Activated naive CD8-positive, alpha-beta T cell treated with anti-CD3 and anti-CD28 coated beads, Interleukin-2, amount 50 U/mL, for 24 hours (primary cell): ENCODE measurements around the gene RAP1GAP2.

Source experiments
- ATAC-seq: fragments of 150-1000 bp; cut with Tn5 transposase; one replicate; pipeline ENCODE4 v1.10.0; 2021
- DNase-seq: peaks from one replicate; pipeline ENCODE4 v3.0.0; 2021
- H3K27ac Mint-ChIP-seq: one replicate; pipeline ENCODE4 v1.8.0; 2021; ENCODE audit warnings: mild to moderate bottlenecking, mixed read lengths
- H3K27me3 Mint-ChIP-seq: one replicate; pipeline ENCODE4 v1.8.0; 2021; ENCODE audit warnings: mixed read lengths
- H3K36me3 Mint-ChIP-seq: one replicate; pipeline ENCODE4 v1.8.0; 2021; ENCODE audit warnings: low read depth, mixed read lengths
- H3K4me1 Mint-ChIP-seq: one replicate; pipeline ENCODE4 v1.8.0; 2021; ENCODE audit warnings: mixed read lengths
- H3K4me3 Mint-ChIP-seq: one replicate; pipeline ENCODE4 v1.8.0; 2021; ENCODE audit warnings: mild to moderate bottlenecking, moderate library complexity, mixed read lengths
- H3K9me3 Mint-ChIP-seq: one replicate; pipeline ENCODE4 v1.8.0; 2021; ENCODE audit warnings: mixed read lengths

The RAP1GAP2 gene

GRCh38 chr17:2865228-2865627, 69.0 kb downstream of the RAP1GAP2 start:
- no peaks in the 10 kb centered on the region for H3K36me3 Mint-ChIP-seq
- no peaks in the 10 kb centered on the region for H3K9me3 Mint-ChIP-seq
- H3K27me3 Mint-ChIP-seq: no peaks in the 10 kb centered on the region
- H3K27ac Mint-ChIP-seq: no peak overlapping the region
- DNase-seq (no peak), ATAC-seq (no peak)
- H3K4me3 Mint-ChIP-seq: no peak overlapping the region
- H3K4me1 Mint-ChIP-seq: no peaks in the 10 kb centered on the region

- Mint-ChIP-seq H3K9me3 (no peaks in the 10 kb centered on the region), H3K4me1 (no peaks in the 10 kb centered on the region), H3K27me3 (no peaks in the 10 kb centered on the region), H3K4me3 (no peak overlapping the region), H3K36me3 (no peaks in the 10 kb centered on the region), H3K27ac (no peak overlapping the region)
- no peak for DNase-seq
- no peak for ATAC-seq
Measured at GRCh38 chr17:2867441-2868424, 71.5 kb downstream of the RAP1GAP2 start.

GRCh38 chr17:2869604-2870003, 73.4 kb downstream of the RAP1GAP2 start:
- no peaks in the 10 kb centered on the region for H3K4me1 Mint-ChIP-seq

DNA sequence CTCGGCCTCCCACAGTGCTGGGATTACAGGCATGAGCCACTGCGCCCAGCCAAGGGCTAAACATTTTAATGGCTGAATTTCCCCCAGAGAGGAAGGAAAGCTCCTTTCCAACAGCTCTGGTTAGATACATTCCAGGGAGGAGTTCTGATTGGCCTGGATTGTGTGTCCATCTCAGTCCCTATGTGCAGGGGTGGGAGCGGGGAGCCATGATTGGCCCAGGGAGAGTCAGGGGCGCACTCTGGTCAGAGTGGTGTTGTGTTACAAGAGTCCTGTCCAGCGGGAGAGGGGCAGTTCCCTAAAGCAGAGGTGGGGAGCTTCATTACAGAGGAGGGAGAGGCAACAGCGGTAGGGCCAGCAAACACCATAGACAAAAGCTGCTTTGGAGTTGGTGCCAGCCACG, 75.0 kb downstream of the RAP1GAP2 start:
- no peak for ATAC-seq

More at GRCh38 chr17:2869604-2870003, 73.4 kb downstream of the RAP1GAP2 start:
- H3K36me3 Mint-ChIP-seq: no peaks in the 10 kb centered on the region
- H3K27ac Mint-ChIP-seq: no peak overlapping the region
- H3K27me3 Mint-ChIP-seq: no peaks in the 10 kb centered on the region
- ATAC-seq: no peak
- no peaks in the 10 kb centered on the region for H3K9me3 Mint-ChIP-seq
- DNase-seq: no peak
- no peak overlapping the region for H3K4me3 Mint-ChIP-seq

GRCh38 chr17:2871720-2872119, 75.5 kb downstream of the RAP1GAP2 start:
- DNase-seq (no peak), ATAC-seq (no peak)
- Mint-ChIP-seq H3K36me3 (no peaks in the 10 kb centered on the region), H3K27ac (no peak overlapping the region), H3K4me1 (no peaks in the 10 kb centered on the region), H3K9me3 (no peaks in the 10 kb centered on the region), H3K4me3 (no peak overlapping the region), H3K27me3 (no peaks in the 10 kb centered on the region)

More for the DNA sequence above, 75.0 kb downstream of the RAP1GAP2 start:
- no peak overlapping the region for H3K27ac Mint-ChIP-seq
- H3K36me3 Mint-ChIP-seq: no peaks in the 10 kb centered on the region
- H3K27me3 Mint-ChIP-seq: no peaks in the 10 kb centered on the region
- no peaks in the 10 kb centered on the region for H3K9me3 Mint-ChIP-seq
- H3K4me3 Mint-ChIP-seq: no peak overlapping the region
- no peaks in the 10 kb centered on the region for H3K4me1 Mint-ChIP-seq
- DNase-seq: no peak

- Mint-ChIP-seq H3K4me1 (no peaks in the 10 kb centered on the region), H3K27me3 (no peaks in the 10 kb centered on the region), H3K9me3 (no peaks in the 10 kb centered on the region), H3K4me3 (no peak overlapping the region), H3K36me3 (no peaks in the 10 kb centered on the region), H3K27ac (no peak overlapping the region)
- DNase-seq (no peak), ATAC-seq (no peak)
Measured at GRCh38 chr17:2872282-2872681, 76.0 kb downstream of the RAP1GAP2 start.

DNA sequence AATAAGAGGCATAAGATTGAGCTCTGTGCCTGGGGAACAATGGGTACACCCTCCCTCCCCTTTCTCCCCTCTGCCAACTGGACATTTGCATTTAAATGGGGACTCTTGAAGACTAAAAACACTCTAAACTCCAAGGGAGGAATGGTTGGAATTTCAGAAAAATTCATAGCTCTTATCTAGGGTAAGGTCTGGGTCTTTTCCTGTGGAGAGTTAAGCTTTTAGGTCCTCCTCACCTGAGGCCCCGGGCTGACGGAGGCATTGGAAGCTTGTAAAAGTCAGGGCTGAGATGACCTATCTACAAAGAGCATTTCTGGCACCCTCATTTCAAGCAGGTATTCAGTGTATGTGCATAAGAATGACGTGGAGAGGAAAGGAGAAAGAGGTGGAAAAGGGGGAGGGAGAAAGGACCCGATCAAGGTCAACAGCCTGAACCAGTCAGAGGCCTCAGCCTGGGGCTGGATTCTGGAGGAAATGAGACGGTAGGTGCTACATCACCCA, 78.0 kb downstream of the RAP1GAP2 start:
- Mint-ChIP-seq H3K4me3 (no peak overlapping the region), H3K4me1 (no peaks in the 10 kb centered on the region), H3K9me3 (no peaks in the 10 kb centered on the region), H3K27me3 (no peaks in the 10 kb centered on the region), H3K27ac (no peak overlapping the region), H3K36me3 (no peaks in the 10 kb centered on the region)
- ATAC-seq (no peak), DNase-seq (no peak)

GRCh38 chr17:2875608-2876007, 79.4 kb downstream of the RAP1GAP2 start:
- Mint-ChIP-seq H3K27me3 (no peaks in the 10 kb centered on the region), H3K36me3 (no peaks in the 10 kb centered on the region), H3K27ac (no peak overlapping the region), H3K4me3 (no peak overlapping the region), H3K9me3 (no peaks in the 10 kb centered on the region), H3K4me1 (peaks cover 7% of the 10 kb centered on the region)
- ATAC-seq (no peak), DNase-seq (no peak)

DNA sequence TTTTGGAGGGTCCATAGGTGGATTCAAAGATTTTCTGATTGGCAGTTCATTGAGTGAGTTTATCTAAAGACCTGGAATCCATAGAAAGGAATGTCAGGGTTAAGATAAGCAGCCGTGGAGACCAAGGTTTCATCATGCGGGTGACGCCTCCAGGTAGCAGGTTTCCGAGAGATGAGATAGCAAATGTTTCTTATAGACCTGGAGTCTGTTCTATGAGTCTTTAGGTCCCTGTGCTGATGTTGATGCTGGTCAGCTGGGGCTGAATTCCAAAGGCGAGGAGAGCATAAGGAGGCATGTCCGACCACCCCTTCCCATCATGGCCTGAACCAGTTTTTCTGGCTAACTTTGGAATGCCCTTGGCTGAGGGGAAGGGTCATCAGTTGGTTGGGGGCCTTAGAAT, 80.2 kb downstream of the RAP1GAP2 start:
- H3K27me3 Mint-ChIP-seq: no peaks in the 10 kb centered on the region
- peaks cover 7% of the 10 kb centered on the region for H3K4me1 Mint-ChIP-seq
- H3K9me3 Mint-ChIP-seq: no peaks in the 10 kb centered on the region
- no peak overlapping the region for H3K4me3 Mint-ChIP-seq
- H3K27ac Mint-ChIP-seq: no peak overlapping the region
- ATAC-seq (no peak), DNase-seq (no peak)
- H3K36me3 Mint-ChIP-seq: peaks cover 2% of the 10 kb centered on the region

GRCh38 chr17:2878751-2879254, 82.6 kb downstream of the RAP1GAP2 start:
- no peak for DNase-seq
- Mint-ChIP-seq H3K9me3 (no peaks in the 10 kb centered on the region), H3K27me3 (no peaks in the 10 kb centered on the region), H3K36me3 (peaks cover 2% of the 10 kb centered on the region), H3K4me3 (no peak overlapping the region), H3K4me1 (peaks cover 11% of the 10 kb centered on the region), H3K27ac (no peak overlapping the region)
- ATAC-seq: no peak

- no peaks in the 10 kb centered on the region for H3K9me3 Mint-ChIP-seq
- ATAC-seq (no peak), DNase-seq (no peak)
- H3K4me3 Mint-ChIP-seq: no peak overlapping the region
- H3K36me3 Mint-ChIP-seq: peaks cover 2% of the 10 kb centered on the region
- no peaks in the 10 kb centered on the region for H3K27me3 Mint-ChIP-seq
- no peak overlapping the region for H3K27ac Mint-ChIP-seq
- peaks cover 11% of the 10 kb centered on the region for H3K4me1 Mint-ChIP-seq
Measured at GRCh38 chr17:2880050-2880449, 83.8 kb downstream of the RAP1GAP2 start.

DNA sequence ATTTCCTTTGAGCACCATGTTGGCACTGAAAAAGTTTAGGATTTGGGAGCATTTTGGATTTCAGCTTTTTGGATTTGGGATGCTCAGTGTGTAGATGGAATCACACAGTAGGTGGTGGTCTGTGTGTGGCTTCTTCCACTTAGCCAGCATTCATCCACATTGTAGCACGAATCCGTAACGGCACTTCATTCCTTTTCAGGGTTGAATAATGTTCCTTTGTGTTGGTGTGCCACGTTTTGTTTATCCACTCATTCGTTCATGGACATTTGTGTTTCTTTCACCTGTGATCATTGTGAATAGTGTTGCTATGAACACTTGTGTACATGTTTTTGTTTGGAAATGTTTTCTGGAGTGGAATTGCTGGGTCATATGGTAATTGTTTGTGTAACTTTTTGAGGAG, 85.1 kb downstream of the RAP1GAP2 start:
- DNase-seq: no peak
- peaks cover 11% of the 10 kb centered on the region for H3K4me1 Mint-ChIP-seq
- H3K36me3 Mint-ChIP-seq: peaks cover 2% of the 10 kb centered on the region
- no peaks in the 10 kb centered on the region for H3K9me3 Mint-ChIP-seq
- no peak for ATAC-seq
- no peaks in the 10 kb centered on the region for H3K27me3 Mint-ChIP-seq
- H3K4me3 Mint-ChIP-seq: no peak overlapping the region
- no peak overlapping the region for H3K27ac Mint-ChIP-seq

DNA sequence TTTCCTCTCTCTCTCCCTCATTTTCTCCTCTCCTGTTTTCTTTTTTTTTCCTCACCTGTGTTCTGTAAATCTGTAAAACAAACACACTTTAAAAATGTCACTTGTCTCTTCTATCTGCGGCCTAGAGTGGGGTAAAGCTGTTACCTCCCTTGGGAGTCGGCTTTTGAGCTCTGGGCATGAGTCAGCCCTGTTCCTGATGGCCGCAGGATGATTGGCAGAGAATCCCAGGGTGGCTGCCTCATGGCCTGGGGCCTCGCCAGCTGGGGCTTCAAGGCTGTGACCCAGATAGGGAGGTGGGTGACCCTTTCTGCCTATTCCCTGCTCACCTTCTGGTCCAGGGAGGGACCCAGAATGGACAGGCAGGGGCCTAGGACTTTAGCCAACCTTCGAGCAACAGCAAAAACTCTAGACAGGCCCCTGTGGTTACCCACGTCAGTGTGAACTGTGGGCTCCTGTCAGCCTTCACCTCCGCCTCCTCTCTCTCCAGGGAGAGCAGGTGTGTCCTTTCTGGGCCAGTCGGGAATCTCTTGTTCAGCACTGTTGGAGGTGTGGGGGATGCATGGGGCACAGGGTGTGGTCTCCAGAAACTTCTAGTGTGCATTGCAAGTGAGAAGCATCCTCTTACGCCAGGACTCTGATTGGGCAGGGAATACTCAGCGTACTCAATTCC, 87.4 kb downstream of the RAP1GAP2 start:
- no peak for ATAC-seq
- Mint-ChIP-seq H3K4me1 (peaks cover 11% of the 10 kb centered on the region), H3K27me3 (no peaks in the 10 kb centered on the region), H3K9me3 (no peaks in the 10 kb centered on the region), H3K27ac (no peak overlapping the region), H3K4me3 (no peak overlapping the region), H3K36me3 (peaks cover 2% of the 10 kb centered on the region)
- DNase-seq: no peak

- no peak for ATAC-seq
- Mint-ChIP-seq H3K27me3 (no peaks in the 10 kb centered on the region), H3K4me1 (peaks cover 4% of the 10 kb centered on the region), H3K27ac (no peak overlapping the region), H3K36me3 (peaks cover 2% of the 10 kb centered on the region), H3K4me3 (no peak overlapping the region), H3K9me3 (no peaks in the 10 kb centered on the region)
- DNase-seq: no peak
Measured at GRCh38 chr17:2885733-2886132, 89.5 kb downstream of the RAP1GAP2 start.

DNA sequence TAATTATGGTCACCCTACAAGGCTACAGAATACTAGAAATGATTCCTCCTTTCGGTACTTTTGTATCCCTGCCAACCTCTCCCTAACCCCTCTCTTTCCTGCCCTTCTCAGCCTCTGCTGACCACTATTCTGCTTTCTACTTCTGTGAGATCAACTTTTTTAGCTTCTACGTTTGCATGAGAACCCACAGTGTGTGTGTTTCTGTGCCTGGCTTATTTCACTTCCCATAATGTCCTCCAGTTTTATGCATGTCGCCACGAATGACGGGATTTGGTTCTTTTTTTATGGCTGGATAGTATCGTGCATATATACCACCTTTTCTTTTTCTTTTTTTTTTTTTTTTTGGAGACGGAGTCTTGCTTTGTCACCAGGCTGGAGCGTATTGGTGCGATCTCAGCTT, 92.1 kb downstream of the RAP1GAP2 start:
- peaks cover 10% of the 10 kb centered on the region for H3K4me1 Mint-ChIP-seq
- no peaks in the 10 kb centered on the region for H3K36me3 Mint-ChIP-seq
- DNase-seq: no peak
- no peak for ATAC-seq
- no peaks in the 10 kb centered on the region for H3K9me3 Mint-ChIP-seq
- H3K4me3 Mint-ChIP-seq: no peak overlapping the region
- H3K27me3 Mint-ChIP-seq: no peaks in the 10 kb centered on the region
- no peak overlapping the region for H3K27ac Mint-ChIP-seq
